ENCODE results near the gene STAT4.

DNA sequence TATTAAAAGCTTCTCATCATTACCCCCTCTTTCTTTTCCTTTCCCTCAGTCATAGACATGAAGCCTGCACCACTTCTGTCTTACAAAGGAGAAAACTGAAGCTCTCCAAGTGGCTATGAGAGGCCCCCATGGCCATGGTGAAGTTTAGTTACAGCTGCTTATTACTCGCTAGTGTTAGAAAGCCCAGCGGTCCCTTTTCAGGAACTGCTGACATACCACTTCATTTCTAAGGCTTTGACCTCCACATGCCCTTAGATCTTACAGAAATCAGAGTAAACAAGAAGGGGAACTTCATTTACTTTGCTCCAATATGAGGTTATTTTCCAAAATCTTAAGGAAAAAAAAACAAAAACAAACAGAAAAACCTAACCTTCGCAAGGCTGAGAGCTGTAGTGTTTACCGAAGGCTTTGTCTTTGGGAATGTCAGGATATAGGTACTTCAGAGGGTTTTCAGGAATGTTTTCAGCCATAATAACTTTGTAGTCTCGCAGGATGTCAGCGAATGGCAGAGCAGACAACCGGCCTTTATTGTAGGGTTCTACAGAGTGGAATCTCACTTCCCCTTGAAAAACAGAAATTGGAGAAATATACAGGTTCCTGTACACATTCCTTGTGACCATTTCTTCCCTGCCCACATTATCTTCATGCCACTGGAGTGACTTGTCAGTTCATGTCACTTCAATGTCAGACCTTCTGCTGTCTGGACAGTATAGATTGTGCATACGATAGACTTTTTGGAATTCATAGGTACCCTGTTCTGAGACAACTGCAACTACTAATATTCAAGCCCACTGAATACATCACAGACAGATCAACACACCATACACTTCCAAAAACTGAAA is 118.0 kb downstream of the STAT4 start:
- TF ChIP-seq, protein P1, sequence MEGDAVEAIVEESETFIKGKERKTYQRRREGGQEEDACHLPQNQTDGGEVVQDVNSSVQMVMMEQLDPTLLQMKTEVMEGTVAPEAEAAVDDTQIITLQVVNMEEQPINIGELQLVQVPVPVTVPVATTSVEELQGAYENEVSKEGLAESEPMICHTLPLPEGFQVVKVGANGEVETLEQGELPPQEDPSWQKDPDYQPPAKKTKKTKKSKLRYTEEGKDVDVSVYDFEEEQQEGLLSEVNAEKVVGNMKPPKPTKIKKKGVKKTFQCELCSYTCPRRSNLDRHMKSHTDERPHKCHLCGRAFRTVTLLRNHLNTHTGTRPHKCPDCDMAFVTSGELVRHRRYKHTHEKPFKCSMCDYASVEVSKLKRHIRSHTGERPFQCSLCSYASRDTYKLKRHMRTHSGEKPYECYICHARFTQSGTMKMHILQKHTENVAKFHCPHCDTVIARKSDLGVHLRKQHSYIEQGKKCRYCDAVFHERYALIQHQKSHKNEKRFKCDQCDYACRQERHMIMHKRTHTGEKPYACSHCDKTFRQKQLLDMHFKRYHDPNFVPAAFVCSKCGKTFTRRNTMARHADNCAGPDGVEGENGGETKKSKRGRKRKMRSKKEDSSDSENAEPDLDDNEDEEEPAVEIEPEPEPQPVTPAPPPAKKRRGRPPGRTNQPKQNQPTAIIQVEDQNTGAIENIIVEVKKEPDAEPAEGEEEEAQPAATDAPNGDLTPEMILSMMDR (IDR thresholded peaks at IDR 0.05 in 4 of 5, conservative IDR thresholded peaks at IDR 0.05 in 1 of 5) = no peak
- no peak for TF ChIP-seq POLR2A (IDR thresholded peaks at IDR 0.05)

Measured in gastrocnemius medialis (tissue), 4 donors.